ENCODE data around the gene SLTM. TPM values are rescaled to one million over a fixed set of nuclear protein-coding genes. Genes with fewer than 3 reads are reported as not detected.
"Not testable (repeated sequence)": the region's sequence is repeated elsewhere in the genome, so short reads cannot be mapped to it uniquely, and the experiment has no call there.

The SLTM gene
- total RNA-seq, 1 donor from 2014 or later, result 96.1 TPM

- DNase-seq, result no peak
Observed at GRCh38 chr15:58926823-58927222, 6.7 kb downstream of the SLTM start.

- no peak for DNase-seq
Observed at GRCh38 chr15:58924327-58924726, 9.2 kb downstream of the SLTM start.

- no peak for DNase-seq
Observed at GRCh38 chr15:58923696-58924300, 9.7 kb downstream of the SLTM start.

GRCh38 chr15:58923284-58923683 lies 10.2 kb downstream of the SLTM start:
- no peak for DNase-seq

GRCh38 chr15:58921267-58921790 lies 12.2 kb downstream of the SLTM start:
- DNase-seq, result no peak

- not testable (repeated sequence) for DNase-seq
Observed at GRCh38 chr15:58920447-58920846, 13.0 kb downstream of the SLTM start.

GRCh38 chr15:58919232-58919631 lies 14.2 kb downstream of the SLTM start:
- DNase-seq, result no peak

GRCh38 chr15:58918239-58918638 lies 15.2 kb downstream of the SLTM start:
- no peak for DNase-seq

GRCh38 chr15:58917613-58918129 lies 15.8 kb downstream of the SLTM start:
- DNase-seq, result not testable (repeated sequence)

- no peak for DNase-seq
Observed at GRCh38 chr15:58916962-58917361, 16.5 kb downstream of the SLTM start.

- DNase-seq, result no peak
Observed at GRCh38 chr15:58910456-58910855, 23.0 kb downstream of the SLTM start.

GRCh38 chr15:58909616-58910015 lies 23.9 kb downstream of the SLTM start:
- DNase-seq, result no peak

GRCh38 chr15:58908550-58909309 lies 24.7 kb downstream of the SLTM start:
- no peak for DNase-seq

GRCh38 chr15:58900631-58901030 lies 32.8 kb downstream of the SLTM start:
- no peak for DNase-seq

- DNase-seq, result no peak
Observed at GRCh38 chr15:58898150-58898680, 35.3 kb downstream of the SLTM start.

GRCh38 chr15:58889363-58889762 lies 44.1 kb downstream of the SLTM start:
- DNase-seq, result no peak

- no peak for DNase-seq
Observed at GRCh38 chr15:58886921-58887320, 46.6 kb downstream of the SLTM start.

- DNase-seq, result not testable (repeated sequence)
Observed at GRCh38 chr15:58883926-58884325, 49.6 kb downstream of the SLTM start.

- DNase-seq, result no peak
Observed at GRCh38 chr15:58882243-58882642, 51.2 kb downstream of the SLTM start.

GRCh38 chr15:58880320-58880719 lies 53.2 kb downstream of the SLTM start:
- no peak for DNase-seq

- no peak for DNase-seq
Observed at GRCh38 chr15:58877999-58878825, 55.3 kb downstream of the SLTM start.
